HUES48 (cell line): Measurements from ENCODE around the gene PDK4.

Experiments used
- H3K27ac ChIP-seq: one replicate; pipeline ENCODE4 v1.7.0; 2013; ENCODE audit warnings: low read depth, low read length, inconsistent platforms
- H3K27me3 ChIP-seq: 2 replicates; pipeline ENCODE4 v1.6.1; 2013; ENCODE audit warnings: mild to moderate bottlenecking, low read length; ENCODE audit not compliant: control insufficient read depth, insufficient read depth
- H3K36me3 ChIP-seq: 2 replicates; pipeline ENCODE4 v1.6.1; 2013; ENCODE audit warnings: low read length; ENCODE audit not compliant: control insufficient read depth, insufficient read depth
- H3K4me1 ChIP-seq: 2 replicates; pipeline ENCODE4 v1.6.1; 2013; ENCODE audit warnings: mild to moderate bottlenecking, low read length; ENCODE audit not compliant: control insufficient read depth, insufficient read depth
- H3K4me3 ChIP-seq: 2 replicates; pipeline ENCODE4 v1.5.1; 2013; ENCODE audit warnings: mild to moderate bottlenecking, low read depth, low read length
- H3K9ac ChIP-seq: 2 replicates; pipeline ENCODE4 v1.6.1; 2013; ENCODE audit warnings: mild to moderate bottlenecking, low read depth, low read length, moderate library complexity
- H3K9me3 ChIP-seq: 2 replicates; pipeline ENCODE4 v1.6.1; 2013; ENCODE audit warnings: low read length; ENCODE audit not compliant: control insufficient read depth, insufficient read depth

PDK4 gene

GRCh38 chr7:95596198-95597063, at the start of gene PDK4:
Gene PDK4 (minus strand): TSS chr7:95596516. CDS start chr7:95596293, 223 bp downstream.
- Histone ChIP-seq H3K36me3 (no peaks in the 10 kb centered on the region), H3K9ac (0 out of 2 replicates have a peak within 1 kb of the TSS, but pooled peaks have one; percentile 3), H3K4me3 (peak within 1 kb of the TSS; percentile 83), H3K4me1 (no peaks in the 10 kb centered on the region; the same call in 1 of the 2 replicates), H3K27ac (no peak within 1 kb of the TSS), H3K9me3 (no peaks in the 10 kb centered on the region), H3K27me3 (peaks cover 34% of the 10 kb centered on the region)

DNA sequence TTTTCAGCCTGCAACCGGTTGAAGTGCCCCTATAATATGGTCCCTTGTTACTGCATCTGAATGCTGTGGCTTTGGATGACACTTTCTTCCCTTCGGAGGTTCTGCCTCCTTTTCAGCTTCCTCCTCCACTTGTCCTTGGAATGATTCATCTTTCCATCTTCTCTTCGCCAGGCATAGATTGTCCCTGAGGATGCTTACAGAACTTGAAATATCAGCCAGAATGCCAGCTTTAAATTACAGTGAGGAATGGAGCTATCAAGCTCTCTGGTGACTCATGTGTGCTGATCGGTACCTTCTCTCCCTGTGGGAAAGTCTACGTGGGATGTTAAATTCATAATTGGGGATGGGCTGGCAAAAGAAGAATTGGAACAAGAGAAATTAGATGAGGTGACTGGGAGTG, 45.9 kb upstream of the PDK4 start:
- H3K9ac ChIP-seq, result no peak overlapping the region
- H3K4me1 ChIP-seq, result no peaks in the 10 kb centered on the region
- H3K27ac ChIP-seq, result no peak overlapping the region
- H3K9me3 ChIP-seq, result no peaks in the 10 kb centered on the region
- no peak overlapping the region for H3K4me3 ChIP-seq
- no peaks in the 10 kb centered on the region for H3K27me3 ChIP-seq
- no peaks in the 10 kb centered on the region for H3K36me3 ChIP-seq

DNA sequence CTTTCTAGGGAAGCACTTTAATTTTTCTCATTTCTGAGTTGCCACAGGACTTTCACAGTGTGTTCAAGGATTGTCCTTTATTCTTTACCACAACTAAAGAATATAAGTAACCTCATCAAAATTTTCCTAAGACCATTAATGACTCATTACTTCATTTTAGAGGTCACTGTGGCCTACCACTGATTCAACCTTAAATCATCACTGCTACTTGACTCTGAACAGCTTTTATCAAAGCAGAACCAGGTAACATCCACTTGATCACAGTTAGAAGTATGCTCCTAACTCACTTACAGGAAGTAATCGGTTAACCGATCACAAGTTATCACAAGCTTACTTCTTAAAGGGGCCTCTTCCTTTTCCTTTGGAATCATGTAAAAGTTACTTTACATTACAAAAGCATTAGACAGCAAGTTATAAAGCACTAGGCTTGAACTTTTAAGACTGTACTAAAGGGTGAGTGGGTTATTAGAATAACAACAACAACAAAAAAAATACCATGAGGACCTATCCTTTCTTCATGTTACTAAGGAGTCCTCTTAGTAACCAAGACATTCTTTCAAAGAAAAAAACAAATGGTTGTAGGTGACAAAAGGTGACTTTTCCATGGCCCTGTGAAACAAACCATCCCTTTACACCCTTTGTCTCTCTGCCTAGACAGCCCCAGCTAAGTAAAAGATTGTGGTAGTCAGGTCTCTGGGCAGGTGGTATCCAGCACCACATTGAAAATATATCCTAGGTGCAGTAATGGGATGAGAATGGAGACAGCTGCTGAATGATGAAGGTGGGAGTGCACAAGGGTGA, 40.0 kb upstream of the PDK4 start:
- H3K27me3 ChIP-seq, result no peaks in the 10 kb centered on the region
- no peaks in the 10 kb centered on the region for H3K36me3 ChIP-seq
- no peak overlapping the region for H3K9ac ChIP-seq
- no peaks in the 10 kb centered on the region for H3K9me3 ChIP-seq
- no peak overlapping the region for H3K27ac ChIP-seq
- H3K4me1 ChIP-seq, result peaks cover 9% of the 10 kb centered on the region
- no peak overlapping the region for H3K4me3 ChIP-seq

- H3K27ac ChIP-seq, result no peak overlapping the region
These were observed 36.3 kb upstream of the PDK4 start for GRCh38 chr7:95632609-95633008.

DNA sequence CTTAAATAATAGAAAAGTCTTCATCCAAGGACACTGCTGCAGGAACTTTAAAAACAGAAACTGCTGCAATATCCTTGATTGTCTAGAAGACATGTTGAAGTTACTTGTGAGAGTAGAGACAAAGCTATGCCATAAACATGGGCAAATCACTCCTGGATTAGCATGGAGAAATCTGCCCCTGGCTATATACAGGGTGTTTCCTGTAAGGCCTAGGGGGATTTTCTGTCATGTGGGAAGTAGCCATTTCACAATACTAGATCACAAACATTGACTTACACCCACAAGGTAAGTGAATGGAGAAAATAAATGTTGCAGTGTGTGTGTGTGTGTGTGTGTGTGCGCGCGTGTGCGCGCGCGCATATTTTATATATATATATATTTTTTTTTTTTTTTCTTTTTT, 35.2 kb upstream of the PDK4 start:
- no peaks in the 10 kb centered on the region for H3K36me3 ChIP-seq
- H3K4me1 ChIP-seq, result peaks cover 9% of the 10 kb centered on the region
- no peaks in the 10 kb centered on the region for H3K27me3 ChIP-seq
- H3K9me3 ChIP-seq, result no peaks in the 10 kb centered on the region
- H3K27ac ChIP-seq, result no peak overlapping the region
- no peak overlapping the region for H3K4me3 ChIP-seq
- H3K9ac ChIP-seq, result no peak overlapping the region

More at GRCh38 chr7:95632609-95633008, 36.3 kb upstream of the PDK4 start:
- Histone ChIP-seq H3K4me1 (peaks cover 11% of the 10 kb centered on the region), H3K36me3 (no peaks in the 10 kb centered on the region), H3K27me3 (no peaks in the 10 kb centered on the region), H3K9ac (no peak overlapping the region), H3K4me3 (no peak overlapping the region), H3K9me3 (no peaks in the 10 kb centered on the region)

DNA sequence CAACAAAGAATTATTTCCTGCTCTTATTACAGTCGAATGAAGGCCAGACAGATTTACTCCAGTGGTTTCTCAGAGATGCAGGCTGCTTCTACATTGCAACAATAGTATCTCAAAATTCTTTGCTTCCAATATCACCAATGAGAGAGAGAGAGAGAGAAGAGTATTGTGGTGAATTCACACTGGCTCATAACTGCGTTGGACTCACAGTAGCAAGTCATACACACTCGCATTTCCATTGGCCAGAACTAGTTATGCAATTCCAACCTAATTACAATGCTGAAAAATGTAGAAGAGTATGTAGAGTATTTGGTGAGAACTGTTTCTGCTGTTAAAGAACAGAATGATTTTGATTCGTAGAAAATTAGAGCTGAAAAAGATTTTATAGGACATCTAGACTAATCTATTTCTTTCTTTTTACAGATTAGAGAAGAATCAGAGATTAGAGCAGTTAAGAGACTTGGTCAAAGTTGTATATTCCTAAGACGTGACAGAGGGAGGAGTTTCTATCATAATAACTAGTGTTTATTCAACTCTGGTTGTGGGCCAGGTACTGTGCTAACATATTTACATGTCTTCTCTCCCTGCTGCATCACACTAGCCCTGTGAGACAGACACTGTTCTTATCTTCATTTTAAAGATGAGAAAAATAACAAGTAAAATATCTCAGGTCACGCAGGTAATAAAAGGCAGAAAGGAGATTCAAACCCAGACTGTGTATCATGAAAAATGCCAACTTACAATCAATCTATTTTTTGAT, 34.6 kb upstream of the PDK4 start:
- Histone ChIP-seq H3K27me3 (no peaks in the 10 kb centered on the region), H3K9ac (no peak overlapping the region), H3K36me3 (no peaks in the 10 kb centered on the region), H3K4me1 (0 out of 2 replicates have a peak, but pooled peaks cover 2% of the 10 kb centered on the region), H3K27ac (no peak overlapping the region), H3K4me3 (no peak overlapping the region), H3K9me3 (no peaks in the 10 kb centered on the region)

DNA sequence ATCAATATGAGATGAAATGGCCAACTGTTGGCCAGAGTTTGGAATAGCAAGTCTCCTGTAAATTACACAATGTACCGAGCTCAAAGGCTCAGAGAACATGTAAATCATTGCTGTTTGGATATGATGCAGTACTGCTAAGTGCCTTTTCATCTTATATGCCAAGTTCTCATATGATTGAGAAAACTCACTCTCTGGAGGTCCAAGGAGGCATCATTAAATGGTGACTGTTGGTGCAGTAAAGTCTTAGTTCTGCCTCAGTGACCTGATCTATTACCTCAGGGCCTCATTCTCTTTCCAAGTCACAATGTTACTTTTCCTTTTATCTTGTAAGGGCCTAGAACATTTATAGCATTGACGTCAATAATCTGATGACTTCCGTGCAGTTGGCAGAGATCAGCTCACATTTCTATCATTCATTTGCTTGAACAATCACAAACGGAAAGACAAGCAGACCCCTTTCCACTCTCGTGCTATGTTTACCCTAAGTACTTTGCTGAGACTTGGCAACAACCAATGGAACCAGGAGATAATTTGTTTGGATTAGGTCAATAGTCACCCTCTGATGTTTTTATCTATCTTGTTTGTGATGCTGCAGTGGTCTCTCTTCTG, 32.6 kb upstream of the PDK4 start:
- Histone ChIP-seq H3K36me3 (no peaks in the 10 kb centered on the region), H3K27ac (no peak overlapping the region)

DNA sequence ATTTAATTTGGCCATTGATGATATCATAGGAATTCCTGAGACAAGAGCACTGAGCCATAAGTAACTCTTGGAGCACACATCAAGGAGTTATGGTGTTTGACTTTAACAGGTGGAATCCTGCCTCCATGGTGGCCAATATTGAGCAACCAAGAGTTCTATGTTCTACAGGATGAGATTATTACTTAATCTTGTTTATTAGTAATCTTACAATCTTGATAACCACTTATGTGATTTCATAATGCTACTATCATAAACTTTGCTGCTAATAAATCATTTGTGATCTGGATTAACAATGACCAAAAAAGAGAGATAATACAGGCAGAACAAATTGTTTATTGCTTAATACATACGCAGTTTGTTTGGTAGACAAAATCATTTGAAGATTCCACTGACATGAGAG, 27.5 kb upstream of the PDK4 start:
- H3K9me3 ChIP-seq, result no peaks in the 10 kb centered on the region
- H3K36me3 ChIP-seq, result no peaks in the 10 kb centered on the region
- H3K27me3 ChIP-seq, result no peaks in the 10 kb centered on the region
- H3K9ac ChIP-seq, result no peak overlapping the region
- no peak overlapping the region for H3K27ac ChIP-seq
- H3K4me1 ChIP-seq, result no peaks in the 10 kb centered on the region
- no peak overlapping the region for H3K4me3 ChIP-seq

More for the DNA sequence above, 32.6 kb upstream of the PDK4 start:
- no peaks in the 10 kb centered on the region for H3K27me3 ChIP-seq
- 0 out of 2 replicates have a peak, but pooled peaks cover 2% of the 10 kb centered on the region for H3K4me1 ChIP-seq
- no peak overlapping the region for H3K4me3 ChIP-seq
- H3K9me3 ChIP-seq, result no peaks in the 10 kb centered on the region
- H3K9ac ChIP-seq, result no peak overlapping the region

DNA sequence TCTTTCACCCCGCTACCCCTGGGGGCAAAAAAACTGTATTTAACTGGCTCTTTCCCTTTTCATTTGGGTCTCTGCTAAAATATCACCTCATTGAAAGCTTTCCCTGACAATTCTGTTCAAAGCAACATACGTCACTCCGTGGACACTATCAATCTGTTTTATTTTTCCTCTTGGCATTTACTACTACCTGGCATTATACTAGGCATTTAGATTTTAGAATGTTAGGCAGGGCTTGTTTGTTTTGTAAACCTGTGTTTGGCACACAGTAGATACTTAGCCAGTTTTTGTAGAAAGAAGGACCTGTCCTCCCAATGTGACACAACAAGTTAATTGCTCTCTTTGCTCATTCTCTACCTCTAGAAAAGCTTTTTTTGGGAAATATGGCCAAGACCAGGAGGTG, 26.5 kb upstream of the PDK4 start:
- Histone ChIP-seq H3K4me3 (no peak overlapping the region), H3K4me1 (no peaks in the 10 kb centered on the region), H3K36me3 (no peaks in the 10 kb centered on the region), H3K9me3 (no peaks in the 10 kb centered on the region), H3K27me3 (no peaks in the 10 kb centered on the region), H3K27ac (no peak overlapping the region), H3K9ac (no peak overlapping the region)

DNA sequence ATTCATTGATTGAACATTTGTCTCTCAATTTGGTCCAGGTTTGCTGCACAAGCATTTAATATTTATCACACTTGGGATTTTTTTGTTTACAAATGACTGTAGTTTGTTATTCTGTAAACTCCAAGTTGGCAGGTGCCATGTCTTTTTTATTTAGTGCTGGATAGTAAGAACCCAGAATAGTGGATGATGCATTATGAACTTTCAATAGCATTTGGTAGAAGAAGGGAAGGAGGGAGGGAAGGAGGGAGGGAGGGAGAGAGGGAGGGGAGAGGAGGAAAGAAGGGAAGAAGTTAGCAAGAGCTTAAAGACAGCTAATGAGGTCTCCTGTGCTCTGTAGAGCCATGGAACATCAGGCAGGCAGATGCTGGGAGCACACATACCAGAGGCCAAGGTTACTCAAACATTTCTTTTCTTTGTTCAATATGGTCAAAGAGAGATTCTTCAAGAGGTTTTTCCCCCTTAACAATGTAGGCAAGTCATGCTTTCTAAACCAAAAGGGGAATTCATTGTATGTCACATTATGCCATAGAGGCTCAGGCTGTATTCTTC, 25.8 kb upstream of the PDK4 start:
- Histone ChIP-seq H3K9me3 (no peaks in the 10 kb centered on the region), H3K9ac (no peak overlapping the region), H3K36me3 (no peaks in the 10 kb centered on the region), H3K4me3 (no peak overlapping the region), H3K27me3 (no peaks in the 10 kb centered on the region), H3K27ac (no peak overlapping the region), H3K4me1 (no peaks in the 10 kb centered on the region)
